HG02642 (cell line): ENCODE measurements around the gene LAS1L.
"Not testable (repeated sequence)": the region's sequence is repeated elsewhere in the genome, so short reads cannot be mapped to it uniquely, and the experiment has no call there.

ENCODE experiments used
- ATAC-seq: cut with Tn5 transposase; IDR thresholded peaks from one replicate; pipeline ENCODE4 v1.9.1; 2021; ENCODE audit warnings: mild to moderate bottlenecking; ENCODE audit not compliant: unreplicated experiment, poor library complexity

LAS1L gene

GRCh38 chrX:65519530-65519929, 15.1 kb downstream of the LAS1L start:
- not testable (repeated sequence) for ATAC-seq

GRCh38 chrX:65518980-65519379, 15.6 kb downstream of the LAS1L start:
- not testable (repeated sequence) for ATAC-seq

- no peak for ATAC-seq
Observed at GRCh38 chrX:65517923-65518322, 16.7 kb downstream of the LAS1L start.

GRCh38 chrX:65516756-65517155, 17.8 kb downstream of the LAS1L start:
- no peak for ATAC-seq

GRCh38 chrX:65513610-65514009, 21.0 kb downstream of the LAS1L start:
- ATAC-seq: no peak

GRCh38 chrX:65509400-65509799, 25.2 kb downstream of the LAS1L start:
- ATAC-seq: no peak

GRCh38 chrX:65508851-65509250, 25.7 kb downstream of the LAS1L start:
- no peak for ATAC-seq

- ATAC-seq: no peak
Observed at GRCh38 chrX:65502618-65503017, 32.0 kb downstream of the LAS1L start.

- ATAC-seq: no peak
Observed at GRCh38 chrX:65493431-65493830, 41.2 kb downstream of the LAS1L start.

GRCh38 chrX:65491620-65492019, 43.0 kb downstream of the LAS1L start:
- no peak for ATAC-seq

DNA sequence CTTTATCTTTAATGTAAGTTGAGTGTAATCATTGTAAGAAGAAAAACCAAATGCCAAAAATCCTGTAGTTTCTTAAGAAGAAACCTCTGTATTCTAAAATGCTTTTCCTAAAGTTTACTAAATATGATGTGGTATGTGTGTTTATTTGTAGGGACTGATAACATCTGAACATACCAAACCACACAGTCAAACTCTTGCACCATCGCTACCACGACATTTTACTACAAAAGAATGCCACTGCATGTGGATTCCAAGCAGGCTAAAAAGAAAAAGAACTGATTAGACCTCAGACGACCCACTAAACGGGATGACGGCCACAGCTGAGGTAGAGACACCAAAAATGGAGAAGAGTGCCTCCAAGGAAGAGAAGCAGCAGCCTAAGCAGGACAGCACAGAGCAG, 46.1 kb downstream of the LAS1L start:
- no peak for ATAC-seq

GRCh38 chrX:65480960-65481359, 53.6 kb downstream of the LAS1L start:
- ATAC-seq: no peak

DNA sequence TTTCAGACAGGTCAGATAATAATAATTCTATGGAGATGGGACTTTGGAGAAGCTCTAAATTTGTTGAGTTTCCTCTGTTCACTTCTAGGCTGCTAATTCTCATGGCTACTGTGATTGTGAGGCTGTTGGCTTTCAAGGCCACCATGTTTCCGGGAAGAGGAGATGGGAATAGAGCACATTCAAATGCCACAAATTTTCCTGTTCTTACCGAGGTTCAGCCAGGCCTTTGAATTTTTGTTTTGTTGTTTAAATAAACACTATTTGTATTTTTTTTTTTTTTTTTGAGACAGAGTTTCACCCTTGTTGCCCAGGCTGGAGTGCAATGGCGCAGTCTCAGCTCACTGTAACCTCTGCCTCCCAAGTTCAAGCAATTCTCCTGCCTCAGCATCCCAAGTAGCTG, 55.5 kb downstream of the LAS1L start:
- not testable (repeated sequence) for ATAC-seq

- no peak for ATAC-seq
Observed at GRCh38 chrX:65476564-65476963, 58.0 kb downstream of the LAS1L start.

DNA sequence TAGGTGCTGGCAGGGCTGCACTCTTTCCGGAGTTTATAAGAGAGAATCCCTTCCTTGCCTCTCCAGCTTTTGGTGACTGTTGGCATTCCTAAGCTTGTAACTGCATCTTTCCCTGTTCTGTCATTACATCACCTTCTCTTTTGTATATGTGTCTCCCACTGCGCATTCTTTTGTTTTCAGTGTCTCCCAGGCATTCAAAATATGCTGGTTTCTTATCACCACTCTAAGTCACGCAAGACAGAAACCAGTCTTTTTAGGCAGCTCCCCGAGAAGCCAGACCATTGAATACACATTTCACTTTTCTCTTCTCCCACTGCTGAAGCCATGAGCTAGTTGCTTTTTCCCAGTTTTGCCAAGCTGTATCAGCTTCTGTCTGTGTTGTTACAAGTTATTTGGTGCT, 71.0 kb downstream of the LAS1L start:
- no peak for ATAC-seq
